Parathyroid adenoma (tissue), 2 donors: Measurements from ENCODE around the gene SNCB.

ENCODE experiments used
- H2AFZ ChIP-seq: fragments of 300-600 bp; sonication (generic); one replicate; pipeline ENCODE4 v1.7.0; 2017; ENCODE audit warnings: antibody characterized with exemption, mild to moderate bottlenecking
- H3K27ac ChIP-seq: fragments of 300-600 bp; sonication (generic); one replicate; pipeline ENCODE4 v1.7.0; 2017
- H3K27me3 ChIP-seq: fragments of 300-600 bp; sonication (generic); one replicate; pipeline ENCODE4 v1.7.0; 2017; ENCODE audit warnings: low read length; ENCODE audit not compliant: control insufficient read depth, insufficient read depth
- H3K36me3 ChIP-seq: fragments of 300-600 bp; sonication (generic); one replicate; pipeline ENCODE4 v1.7.0; 2017; ENCODE audit warnings: low read length; ENCODE audit not compliant: control insufficient read depth, insufficient read depth
- H3K4me1 ChIP-seq: fragments of 300-600 bp; sonication (generic); one replicate; pipeline ENCODE4 v1.7.0; 2017; ENCODE audit warnings: control low read depth
- H3K4me2 ChIP-seq: fragments of 300-600 bp; sonication (generic); one replicate; pipeline ENCODE4 v1.7.0; 2017; ENCODE audit warnings: low read length
- H3K4me3 ChIP-seq: fragments of 300-600 bp; sonication (generic); one replicate; pipeline ENCODE4 v1.7.0; 2017; ENCODE audit warnings: low read depth, low read length
- H3K79me2 ChIP-seq: fragments of 300-600 bp; sonication (generic); one replicate; pipeline ENCODE4 v1.7.0; 2017; ENCODE audit warnings: control low read depth
- H3K9ac ChIP-seq: fragments of 300-600 bp; sonication (generic); one replicate; pipeline ENCODE4 v1.7.0; 2017; ENCODE audit warnings: mild to moderate bottlenecking
- H3K9me3 ChIP-seq: fragments of 300-600 bp; sonication (generic); one replicate; pipeline ENCODE4 v1.7.0; 2017; ENCODE audit warnings: low read length; ENCODE audit not compliant: control insufficient read depth
- TF ChIP-seq, protein P1 (sequence below): fragments of 300-600 bp; sonication (generic); IDR thresholded peaks from one replicate; pipeline ENCODE4 v1.7.0; 2017; ENCODE audit warnings: antibody characterized with exemption, mild to moderate bottlenecking
- donor health status: primary hyperparathyroidism.

The SNCB gene

DNA sequence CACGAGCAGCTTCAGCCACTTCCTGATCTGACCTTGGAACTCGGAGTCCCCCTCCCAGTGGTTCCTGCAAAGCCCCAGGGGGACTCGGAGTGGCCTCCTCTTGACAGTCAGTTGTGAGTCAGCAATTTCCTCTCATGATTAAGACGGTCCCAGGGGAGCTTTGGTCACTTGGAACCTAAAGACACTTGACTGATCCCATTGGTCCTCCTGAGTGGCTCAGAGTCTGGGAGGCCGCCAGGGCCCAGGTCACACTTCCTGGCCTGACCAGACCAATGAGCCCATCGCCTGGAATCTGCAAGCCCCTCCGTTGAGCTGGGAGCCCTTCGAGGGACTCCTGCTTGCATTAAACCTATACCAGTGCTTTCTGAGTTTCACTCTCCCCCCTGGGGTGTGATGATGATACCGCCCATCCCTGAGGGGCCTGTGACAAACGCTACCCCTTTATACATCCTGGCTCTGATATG, 46.1 kb upstream of the SNCB start:
- Histone ChIP-seq H3K79me2 (no peaks in the 10 kb centered on the region), H3K27ac (no peak overlapping the region), H3K9me3 (no peaks in the 10 kb centered on the region), H3K4me2 (no peak overlapping the region), H3K27me3 (no peaks in the 10 kb centered on the region), H3K9ac (no peak overlapping the region), H2AFZ (no peak overlapping the region), H3K4me1 (no peaks in the 10 kb centered on the region), H3K36me3 (no peaks in the 10 kb centered on the region), H3K4me3 (no peak overlapping the region)
- TF ChIP-seq, protein P1, sequence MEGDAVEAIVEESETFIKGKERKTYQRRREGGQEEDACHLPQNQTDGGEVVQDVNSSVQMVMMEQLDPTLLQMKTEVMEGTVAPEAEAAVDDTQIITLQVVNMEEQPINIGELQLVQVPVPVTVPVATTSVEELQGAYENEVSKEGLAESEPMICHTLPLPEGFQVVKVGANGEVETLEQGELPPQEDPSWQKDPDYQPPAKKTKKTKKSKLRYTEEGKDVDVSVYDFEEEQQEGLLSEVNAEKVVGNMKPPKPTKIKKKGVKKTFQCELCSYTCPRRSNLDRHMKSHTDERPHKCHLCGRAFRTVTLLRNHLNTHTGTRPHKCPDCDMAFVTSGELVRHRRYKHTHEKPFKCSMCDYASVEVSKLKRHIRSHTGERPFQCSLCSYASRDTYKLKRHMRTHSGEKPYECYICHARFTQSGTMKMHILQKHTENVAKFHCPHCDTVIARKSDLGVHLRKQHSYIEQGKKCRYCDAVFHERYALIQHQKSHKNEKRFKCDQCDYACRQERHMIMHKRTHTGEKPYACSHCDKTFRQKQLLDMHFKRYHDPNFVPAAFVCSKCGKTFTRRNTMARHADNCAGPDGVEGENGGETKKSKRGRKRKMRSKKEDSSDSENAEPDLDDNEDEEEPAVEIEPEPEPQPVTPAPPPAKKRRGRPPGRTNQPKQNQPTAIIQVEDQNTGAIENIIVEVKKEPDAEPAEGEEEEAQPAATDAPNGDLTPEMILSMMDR, result no peak

DNA sequence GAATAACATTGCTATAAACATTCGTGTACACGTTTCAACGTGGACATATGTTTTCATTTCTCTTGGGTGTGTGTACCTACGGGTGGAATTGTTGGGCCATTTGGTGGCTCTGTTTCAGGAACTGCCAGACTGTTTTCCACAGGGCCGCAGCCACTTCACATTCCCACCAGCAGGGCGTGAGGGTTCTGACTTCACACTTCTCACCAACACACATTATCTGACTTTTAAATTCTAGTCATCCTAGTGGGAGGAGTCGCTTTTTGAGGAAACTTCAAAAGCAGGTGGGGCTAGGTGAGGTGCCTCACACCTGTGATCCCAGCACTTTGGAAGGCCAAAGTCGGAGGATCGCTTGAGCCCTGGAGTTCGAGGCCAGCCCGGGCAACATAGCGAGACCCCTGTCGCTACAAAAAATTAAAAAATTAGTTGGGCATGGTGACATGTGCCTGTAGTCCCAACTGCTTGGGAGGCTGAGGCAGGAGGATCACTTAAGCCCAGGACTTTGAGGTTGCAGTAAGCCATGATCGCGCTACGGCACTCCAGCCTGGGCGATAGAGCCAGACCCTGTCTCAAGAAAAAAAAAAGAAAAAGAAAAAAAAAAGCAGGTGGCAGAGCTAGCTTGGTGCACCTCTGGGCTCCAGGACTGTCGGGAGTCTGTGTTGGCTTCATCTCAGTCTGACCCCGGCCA, 45.5 kb upstream of the SNCB start:
- TF ChIP-seq, protein P1, result peak; percentile 17
- no peaks in the 10 kb centered on the region for H3K4me1 ChIP-seq
- H3K27me3 ChIP-seq, result no peaks in the 10 kb centered on the region
- no peak overlapping the region for H3K4me2 ChIP-seq
- H3K9ac ChIP-seq, result no peak overlapping the region
- H3K36me3 ChIP-seq, result no peaks in the 10 kb centered on the region
- no peaks in the 10 kb centered on the region for H3K79me2 ChIP-seq
- no peak overlapping the region for H3K27ac ChIP-seq
- H3K4me3 ChIP-seq, result no peak overlapping the region
- no peak overlapping the region for H2AFZ ChIP-seq
- H3K9me3 ChIP-seq, result no peaks in the 10 kb centered on the region

DNA sequence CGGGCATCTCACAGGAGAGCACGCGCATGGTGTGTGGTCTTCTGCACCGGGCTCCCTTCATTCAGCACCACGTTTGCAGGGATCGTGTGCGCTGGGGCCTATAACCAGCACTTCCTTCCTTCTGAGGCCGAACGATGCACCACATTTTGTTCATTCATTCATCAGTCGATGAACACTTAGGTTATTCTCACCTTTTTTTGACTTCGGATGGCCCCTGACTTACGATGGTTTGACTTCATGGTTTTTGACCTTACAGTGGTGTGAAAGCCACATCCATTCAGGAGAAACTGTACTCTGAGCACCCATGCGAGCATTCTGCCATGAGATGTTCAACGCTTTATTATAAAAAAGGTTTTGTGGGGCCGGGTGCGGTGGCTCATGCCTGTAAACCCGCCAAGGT, 44.5 kb upstream of the SNCB start:
- H3K9me3 ChIP-seq, result no peaks in the 10 kb centered on the region
- H2AFZ ChIP-seq, result no peak overlapping the region
- no peak overlapping the region for H3K27ac ChIP-seq
- no peaks in the 10 kb centered on the region for H3K79me2 ChIP-seq
- TF ChIP-seq, protein P1, result no peak
- no peaks in the 10 kb centered on the region for H3K36me3 ChIP-seq
- H3K4me3 ChIP-seq, result no peak overlapping the region
- H3K4me1 ChIP-seq, result no peaks in the 10 kb centered on the region
- H3K4me2 ChIP-seq, result no peak overlapping the region
- H3K27me3 ChIP-seq, result no peaks in the 10 kb centered on the region
- H3K9ac ChIP-seq, result no peak overlapping the region

DNA sequence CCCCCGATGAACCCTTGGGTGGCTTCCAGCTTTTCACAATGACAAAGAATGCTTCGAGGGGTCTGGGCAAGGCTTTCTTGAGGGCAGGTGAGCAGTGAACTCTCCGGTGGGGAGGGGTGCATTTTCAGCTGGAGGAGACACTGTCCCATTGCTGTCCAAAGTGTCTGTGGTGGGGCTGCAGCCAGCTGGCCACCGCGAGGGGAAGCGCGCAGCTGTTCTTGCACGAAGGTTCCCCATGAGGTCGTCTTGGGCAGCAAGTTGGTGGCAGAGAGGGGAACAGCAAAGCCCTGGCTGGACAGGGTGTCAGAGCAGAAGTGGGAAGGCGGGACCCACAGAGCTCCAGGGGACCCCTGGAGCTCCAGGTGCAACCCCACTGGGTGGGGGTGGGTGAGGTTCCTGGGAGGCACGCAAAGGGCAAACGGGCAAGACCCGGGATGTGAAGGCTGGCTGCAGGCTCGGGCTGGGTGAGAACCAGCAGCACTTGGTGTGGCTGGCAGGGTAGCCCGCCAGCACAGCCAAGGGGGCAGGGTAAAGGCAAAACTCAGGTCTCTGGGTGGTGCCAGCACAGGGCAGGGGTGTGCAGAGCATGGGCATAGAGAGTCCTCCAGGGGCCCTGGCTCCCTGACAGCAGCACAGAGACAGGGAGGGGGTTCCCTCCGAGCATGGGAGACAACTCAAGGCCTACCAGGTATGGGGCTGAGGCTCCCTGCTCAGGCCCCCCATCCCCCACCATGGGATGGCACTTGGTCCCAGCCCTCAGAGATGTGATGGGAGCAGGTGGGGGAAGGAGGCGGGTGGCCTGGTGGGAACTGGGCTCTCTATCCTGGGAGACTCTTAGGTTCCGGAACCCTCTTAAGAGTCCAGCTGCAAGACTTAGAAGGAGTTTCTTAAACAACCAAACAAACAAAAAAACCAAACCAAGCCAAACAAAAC, 43.6 kb upstream of the SNCB start:
- Histone ChIP-seq H3K9ac (no peak overlapping the region), H3K4me1 (no peaks in the 10 kb centered on the region), H3K4me3 (no peak overlapping the region), H3K36me3 (no peaks in the 10 kb centered on the region), H3K79me2 (no peaks in the 10 kb centered on the region), H2AFZ (no peak overlapping the region), H3K27me3 (no peaks in the 10 kb centered on the region), H3K27ac (no peak overlapping the region), H3K4me2 (no peak overlapping the region), H3K9me3 (no peaks in the 10 kb centered on the region)
- TF ChIP-seq, protein P1, result no peak
